Activated T-cell treated with anti-CD3 and anti-CD28 coated beads for 48 hours (primary cell): ENCODE measurements around the gene AQP2.
"Not testable (repeated sequence)": the region's sequence is repeated elsewhere in the genome, so short reads cannot be mapped to it uniquely, and the experiment has no call there.

Source experiments
- DNase-seq: peaks from one replicate; pipeline ENCODE4 v3.0.0-alpha.2; 2020; ENCODE audit warnings: low read depth

The AQP2 gene

GRCh38 chr12:49987625-49988303 lies 37.2 kb downstream of the AQP2 start:
- DNase-seq, result no peak

GRCh38 chr12:49989400-49989799 lies 38.9 kb downstream of the AQP2 start:
- DNase-seq, result not testable (repeated sequence)

GRCh38 chr12:49990273-49990672 lies 39.7 kb downstream of the AQP2 start:
- no peak for DNase-seq

- DNase-seq, result no peak
Measured at GRCh38 chr12:49998453-49998852, 47.9 kb downstream of the AQP2 start.

- DNase-seq, result no peak
Measured at GRCh38 chr12:50003595-50003994, 53.1 kb downstream of the AQP2 start.

- DNase-seq, result no peak
Measured at GRCh38 chr12:50004696-50005095, 54.2 kb downstream of the AQP2 start.

- no peak for DNase-seq
Measured at GRCh38 chr12:50005175-50005574, 54.6 kb downstream of the AQP2 start.

- DNase-seq, result no peak
Measured at GRCh38 chr12:50006280-50006679, 55.7 kb downstream of the AQP2 start.

GRCh38 chr12:50006754-50007442 lies 56.4 kb downstream of the AQP2 start:
- DNase-seq, result no peak
